ENCODE measurements around the gene PLA1A.

DNA sequence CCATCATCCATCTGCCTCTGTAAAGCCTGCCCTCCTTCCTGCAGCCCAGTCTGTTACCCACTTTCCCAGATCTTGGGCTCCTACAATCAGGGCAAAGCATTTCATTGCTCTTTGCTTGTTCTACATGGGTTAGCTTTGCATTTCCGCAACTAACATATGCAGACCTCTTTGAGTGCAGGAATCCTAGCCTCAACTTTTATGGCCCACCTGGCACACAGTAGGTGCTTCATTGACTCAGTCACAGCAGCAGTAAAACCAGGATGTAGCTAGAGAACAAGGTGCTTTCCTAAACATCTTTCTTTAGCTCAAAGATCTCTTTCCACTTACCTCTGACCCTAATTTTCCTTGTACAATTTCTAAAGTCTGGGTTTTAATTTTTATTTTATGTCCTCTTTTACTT lies 41.8 kb upstream of the PLA1A start:
- TF ChIP-seq POLR2A (IDR thresholded peaks at IDR 0.05) = no peak
- TF ChIP-seq, protein P1, sequence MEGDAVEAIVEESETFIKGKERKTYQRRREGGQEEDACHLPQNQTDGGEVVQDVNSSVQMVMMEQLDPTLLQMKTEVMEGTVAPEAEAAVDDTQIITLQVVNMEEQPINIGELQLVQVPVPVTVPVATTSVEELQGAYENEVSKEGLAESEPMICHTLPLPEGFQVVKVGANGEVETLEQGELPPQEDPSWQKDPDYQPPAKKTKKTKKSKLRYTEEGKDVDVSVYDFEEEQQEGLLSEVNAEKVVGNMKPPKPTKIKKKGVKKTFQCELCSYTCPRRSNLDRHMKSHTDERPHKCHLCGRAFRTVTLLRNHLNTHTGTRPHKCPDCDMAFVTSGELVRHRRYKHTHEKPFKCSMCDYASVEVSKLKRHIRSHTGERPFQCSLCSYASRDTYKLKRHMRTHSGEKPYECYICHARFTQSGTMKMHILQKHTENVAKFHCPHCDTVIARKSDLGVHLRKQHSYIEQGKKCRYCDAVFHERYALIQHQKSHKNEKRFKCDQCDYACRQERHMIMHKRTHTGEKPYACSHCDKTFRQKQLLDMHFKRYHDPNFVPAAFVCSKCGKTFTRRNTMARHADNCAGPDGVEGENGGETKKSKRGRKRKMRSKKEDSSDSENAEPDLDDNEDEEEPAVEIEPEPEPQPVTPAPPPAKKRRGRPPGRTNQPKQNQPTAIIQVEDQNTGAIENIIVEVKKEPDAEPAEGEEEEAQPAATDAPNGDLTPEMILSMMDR (IDR thresholded peaks at IDR 0.05) = no peak
